Mesendoderm (in vitro differentiated cells): ENCODE measurements around the gene BRCA2.

Experiments used
- DNase-seq: peaks from one replicate; pipeline ENCODE4 v3.0.0; 2013
- H2AK5ac ChIP-seq: 2 replicates; pipeline ENCODE4 v1.6.1; 2013; ENCODE audit warnings: low read length, inconsistent platforms
- H2BK120ac ChIP-seq: 2 replicates; pipeline ENCODE4 v1.6.1; 2013; ENCODE audit warnings: low read depth, mild to moderate bottlenecking, low read length, moderate library complexity, mixed read lengths
- H2BK15ac ChIP-seq: replicated peaks from 2 replicates; pipeline ENCODE4 v1.6.1; 2013; ENCODE audit warnings: low read depth, mild to moderate bottlenecking, moderate library complexity
- H2BK5ac ChIP-seq: 2 replicates; pipeline ENCODE4 v1.6.1; 2013; ENCODE audit warnings: low read length, inconsistent platforms
- H3K18ac ChIP-seq: 2 replicates; pipeline ENCODE4 v1.6.1; 2013; ENCODE audit warnings: mild to moderate bottlenecking, low read length, mixed read lengths
- H3K23ac ChIP-seq: one replicate; pipeline ENCODE4 v1.6.1; 2013; ENCODE audit warnings: low read length
- H3K27ac ChIP-seq: 2 replicates; pipeline ENCODE4 v1.5.1; 2013; ENCODE audit warnings: low read depth, mild to moderate bottlenecking, inconsistent platforms, low read length, moderate library complexity
- H3K27me3 ChIP-seq: 2 replicates; pipeline ENCODE4 v1.6.1; 2013; ENCODE audit warnings: low read length, control low read depth, mild to moderate bottlenecking, inconsistent platforms; ENCODE audit not compliant: insufficient read depth, poor library complexity
- H3K36me3 ChIP-seq: 2 replicates; pipeline ENCODE4 v1.6.1; 2013; ENCODE audit warnings: low read length, inconsistent platforms; ENCODE audit not compliant: control insufficient read depth, insufficient read depth
- H3K4ac ChIP-seq: one replicate; pipeline ENCODE4 v1.6.1; 2013; ENCODE audit warnings: low read depth, mild to moderate bottlenecking, low read length, moderate library complexity
- H3K4me1 ChIP-seq: 2 replicates; pipeline ENCODE4 v1.6.1; 2013; ENCODE audit warnings: low read depth, low read length, inconsistent platforms; ENCODE audit not compliant: control insufficient read depth
- H3K4me2 ChIP-seq: 2 replicates; pipeline ENCODE4 v1.6.1; 2013; ENCODE audit warnings: low read length
- H3K4me3 ChIP-seq: 2 replicates; pipeline ENCODE4 v1.5.1; 2013; ENCODE audit warnings: mild to moderate bottlenecking, low read length
- H3K56ac ChIP-seq: one replicate; pipeline ENCODE4 v1.6.1; 2013; ENCODE audit warnings: low read length
- H3K79me1 ChIP-seq: 2 replicates; pipeline ENCODE4 v1.6.1; 2013; ENCODE audit warnings: low read length, inconsistent platforms
- H3K79me2 ChIP-seq: 2 replicates; pipeline ENCODE4 v1.6.1; 2013; ENCODE audit warnings: mild to moderate bottlenecking, low read length; ENCODE audit not compliant: control insufficient read depth, insufficient read depth
- H3K9ac ChIP-seq: 2 replicates; pipeline ENCODE4 v1.6.1; 2013; ENCODE audit warnings: low read length, inconsistent platforms
- H4K5ac ChIP-seq: one replicate; pipeline ENCODE4 v1.6.1; 2013; ENCODE audit warnings: low read length
- H4K8ac ChIP-seq: one replicate; pipeline ENCODE4 v1.6.1; 2013; ENCODE audit warnings: low read depth, mild to moderate bottlenecking, control low read depth, low read length, moderate library complexity
- WGBS: extraction: QIAGEN DNeasy Blood & Tissue Kit; methylation state at CpG from one replicate; pipeline ENCODE4 v1.1.7; 2013; ENCODE audit warnings: low lambda C conversion rate, missing lambda C conversion rate; ENCODE audit not compliant: insufficient coverage; ENCODE audit errors: extremely low coverage; 5-methylcytosine and 5-hydroxymethylcytosine counted together

Gene BRCA2

GRCh38 chr13:32272021-32272683, 43.2 kb upstream of the BRCA2 start:
- no peak overlapping the region for H4K5ac ChIP-seq
- H3K23ac ChIP-seq, result no peak overlapping the region
- no peak overlapping the region for H2BK120ac ChIP-seq
- H3K4me2 ChIP-seq, result no peak overlapping the region
- no peak overlapping the region for H3K18ac ChIP-seq
- H2BK15ac ChIP-seq, result no peak overlapping the region
- H3K36me3 ChIP-seq, result no peaks in the 10 kb centered on the region
- H2AK5ac ChIP-seq, result no peak overlapping the region
- H3K9ac ChIP-seq, result no peak overlapping the region
- H3K27ac ChIP-seq, result no peak overlapping the region
- H3K4me1 ChIP-seq, result no peaks in the 10 kb centered on the region
- H3K27me3 ChIP-seq, result no peaks in the 10 kb centered on the region
- H3K79me2 ChIP-seq, result no peaks in the 10 kb centered on the region
- no peaks in the 10 kb centered on the region for H3K79me1 ChIP-seq
- no peak for DNase-seq
- WGBS, result no CpG with 5 or more reads among the region's 4 CpGs
- no peak overlapping the region for H3K56ac ChIP-seq
- H2BK5ac ChIP-seq, result no peak overlapping the region
- H3K4ac ChIP-seq, result no peak overlapping the region
- no peak overlapping the region for H4K8ac ChIP-seq
- no peak overlapping the region for H3K4me3 ChIP-seq

- DNase-seq, result peak; percentile 13
- Histone ChIP-seq H3K4me1 (no peaks in the 10 kb centered on the region), H3K27me3 (no peaks in the 10 kb centered on the region), H3K4me3 (no peak overlapping the region), H3K18ac (no peak overlapping the region), H3K56ac (no peak overlapping the region), H2BK15ac (no peak overlapping the region), H3K9ac (no peak overlapping the region), H2BK120ac (no peak overlapping the region), H3K36me3 (no peaks in the 10 kb centered on the region), H3K79me2 (no peaks in the 10 kb centered on the region), H3K23ac (no peak overlapping the region), H2BK5ac (no peak overlapping the region), H3K79me1 (no peaks in the 10 kb centered on the region), H4K5ac (no peak overlapping the region), H3K4me2 (no peak overlapping the region), H3K4ac (no peak overlapping the region), H4K8ac (no peak overlapping the region), H3K27ac (no peak overlapping the region), H2AK5ac (no peak overlapping the region)
- no CpG with 5 or more reads among the region's 1 CpG for WGBS
These were observed 37.5 kb upstream of the BRCA2 start for GRCh38 chr13:32277839-32278238.

- no CpG with 5 or more reads among the region's 3 CpGs for WGBS
- Histone ChIP-seq H3K56ac (no peak overlapping the region), H3K4me3 (no peak overlapping the region), H3K27ac (no peak overlapping the region), H3K9ac (no peak overlapping the region), H3K23ac (no peak overlapping the region), H3K36me3 (no peaks in the 10 kb centered on the region), H3K4me1 (no peaks in the 10 kb centered on the region), H2BK120ac (no peak overlapping the region), H4K8ac (no peak overlapping the region), H3K18ac (no peak overlapping the region), H2BK15ac (no peak overlapping the region), H3K79me1 (no peaks in the 10 kb centered on the region), H2AK5ac (no peak overlapping the region), H4K5ac (no peak overlapping the region), H2BK5ac (no peak overlapping the region), H3K4ac (no peak overlapping the region), H3K27me3 (no peaks in the 10 kb centered on the region), H3K4me2 (no peak overlapping the region), H3K79me2 (no peaks in the 10 kb centered on the region)
- DNase-seq, result peak; percentile 53
These were observed 36.9 kb upstream of the BRCA2 start for GRCh38 chr13:32278426-32278825.

GRCh38 chr13:32281096-32281495, 34.2 kb upstream of the BRCA2 start:
- no peak overlapping the region for H4K5ac ChIP-seq
- H3K4me3 ChIP-seq, result no peak overlapping the region
- no peak overlapping the region for H3K27ac ChIP-seq
- H3K27me3 ChIP-seq, result no peaks in the 10 kb centered on the region
- no peak overlapping the region for H2BK5ac ChIP-seq
- no peak overlapping the region for H3K23ac ChIP-seq
- H3K18ac ChIP-seq, result no peak overlapping the region
- H3K79me1 ChIP-seq, result no peaks in the 10 kb centered on the region
- no peaks in the 10 kb centered on the region for H3K4me1 ChIP-seq
- no peaks in the 10 kb centered on the region for H3K79me2 ChIP-seq
- no peak overlapping the region for H3K4me2 ChIP-seq
- H3K9ac ChIP-seq, result no peak overlapping the region
- no peak overlapping the region for H2BK120ac ChIP-seq
- DNase-seq, result no peak
- no peak overlapping the region for H2BK15ac ChIP-seq
- no peak overlapping the region for H2AK5ac ChIP-seq
- H3K56ac ChIP-seq, result no peak overlapping the region
- H3K4ac ChIP-seq, result no peak overlapping the region
- no peak overlapping the region for H4K8ac ChIP-seq
- H3K36me3 ChIP-seq, result no peaks in the 10 kb centered on the region
- WGBS, result no CpG with 5 or more reads among the region's 1 CpG

- Histone ChIP-seq H3K36me3 (no peaks in the 10 kb centered on the region), H3K4me1 (no peaks in the 10 kb centered on the region), H4K8ac (no peak overlapping the region), H4K5ac (no peak overlapping the region), H2BK5ac (no peak overlapping the region), H3K56ac (no peak overlapping the region), H3K79me2 (no peaks in the 10 kb centered on the region), H3K4me3 (no peak overlapping the region), H3K27ac (no peak overlapping the region), H3K23ac (no peak overlapping the region), H3K9ac (no peak overlapping the region), H3K4ac (no peak overlapping the region), H2BK15ac (no peak overlapping the region), H2BK120ac (no peak overlapping the region), H3K27me3 (no peaks in the 10 kb centered on the region), H2AK5ac (no peak overlapping the region), H3K4me2 (no peak overlapping the region), H3K79me1 (no peaks in the 10 kb centered on the region), H3K18ac (no peak overlapping the region)
- DNase-seq, result no peak
- WGBS, result no CpG with 5 or more reads among the region's 2 CpGs
These were observed 33.1 kb upstream of the BRCA2 start for GRCh38 chr13:32282096-32282711.
